ENCODE data around the gene AUTS2. TPM values are rescaled to one million over a fixed set of nuclear protein-coding genes. Genes with fewer than 3 reads are reported as not detected.
A peak's percentile ranks its signal among the peaks of the same experiment; 100 is the strongest.

Gene AUTS2
- total RNA-seq, 1 donor from 2014 or later: 80.6 TPM

DNA sequence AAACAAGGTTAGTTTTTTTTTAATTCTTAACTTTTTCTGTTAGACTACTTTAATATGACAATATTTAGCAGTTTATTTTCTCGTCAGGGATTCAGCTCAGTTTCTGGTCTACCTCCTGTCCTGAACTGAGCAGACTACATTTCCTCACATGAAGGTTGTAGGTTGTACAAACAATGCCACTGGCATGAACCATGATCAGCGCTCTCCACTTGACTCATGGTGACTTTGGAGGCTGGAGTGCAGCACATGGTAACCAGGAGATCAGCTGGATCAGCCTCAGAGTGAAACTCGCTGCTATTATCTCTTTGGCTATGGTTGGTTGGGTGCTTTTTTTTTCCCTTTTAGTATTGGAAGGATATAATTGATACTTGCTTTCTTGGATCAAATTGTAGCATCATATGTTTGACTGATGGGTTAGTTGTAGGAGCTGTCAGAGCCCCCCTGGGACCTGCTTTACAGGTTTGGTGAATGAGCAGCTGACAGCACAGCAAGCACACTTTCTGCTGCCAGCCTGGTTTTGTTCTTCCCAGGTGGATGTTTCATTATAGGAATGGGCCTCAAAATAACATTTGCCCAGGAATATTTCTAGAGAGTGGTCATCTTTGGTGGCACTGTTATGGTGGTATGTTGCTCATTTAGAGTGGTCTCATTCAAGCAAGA is 556.4 kb downstream of the AUTS2 start:
- peaks cover 8% of the 10 kb centered on the region for H3K9me3 Mint-ChIP-seq (ENCODE audit: unreplicated experiment)
- TF ChIP-seq, protein P1, sequence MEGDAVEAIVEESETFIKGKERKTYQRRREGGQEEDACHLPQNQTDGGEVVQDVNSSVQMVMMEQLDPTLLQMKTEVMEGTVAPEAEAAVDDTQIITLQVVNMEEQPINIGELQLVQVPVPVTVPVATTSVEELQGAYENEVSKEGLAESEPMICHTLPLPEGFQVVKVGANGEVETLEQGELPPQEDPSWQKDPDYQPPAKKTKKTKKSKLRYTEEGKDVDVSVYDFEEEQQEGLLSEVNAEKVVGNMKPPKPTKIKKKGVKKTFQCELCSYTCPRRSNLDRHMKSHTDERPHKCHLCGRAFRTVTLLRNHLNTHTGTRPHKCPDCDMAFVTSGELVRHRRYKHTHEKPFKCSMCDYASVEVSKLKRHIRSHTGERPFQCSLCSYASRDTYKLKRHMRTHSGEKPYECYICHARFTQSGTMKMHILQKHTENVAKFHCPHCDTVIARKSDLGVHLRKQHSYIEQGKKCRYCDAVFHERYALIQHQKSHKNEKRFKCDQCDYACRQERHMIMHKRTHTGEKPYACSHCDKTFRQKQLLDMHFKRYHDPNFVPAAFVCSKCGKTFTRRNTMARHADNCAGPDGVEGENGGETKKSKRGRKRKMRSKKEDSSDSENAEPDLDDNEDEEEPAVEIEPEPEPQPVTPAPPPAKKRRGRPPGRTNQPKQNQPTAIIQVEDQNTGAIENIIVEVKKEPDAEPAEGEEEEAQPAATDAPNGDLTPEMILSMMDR (IDR thresholded peaks at IDR 0.05): no peak
- no peak overlapping the region for H3K27ac Mint-ChIP-seq (ENCODE audit: unreplicated experiment)
- peaks cover 18% of the 10 kb centered on the region for H3K36me3 Mint-ChIP-seq (ENCODE audit: unreplicated experiment)
- no peaks in the 10 kb centered on the region for H3K27me3 Mint-ChIP-seq (ENCODE audit: unreplicated experiment)
- H3K4me3 Mint-ChIP-seq (ENCODE audit: unreplicated experiment): no peak overlapping the region
- DNase-seq (ENCODE audit: extremely low spot score, unreplicated experiment): no peak
- peaks cover 11% of the 10 kb centered on the region for H3K4me1 Mint-ChIP-seq (ENCODE audit: unreplicated experiment)

DNA sequence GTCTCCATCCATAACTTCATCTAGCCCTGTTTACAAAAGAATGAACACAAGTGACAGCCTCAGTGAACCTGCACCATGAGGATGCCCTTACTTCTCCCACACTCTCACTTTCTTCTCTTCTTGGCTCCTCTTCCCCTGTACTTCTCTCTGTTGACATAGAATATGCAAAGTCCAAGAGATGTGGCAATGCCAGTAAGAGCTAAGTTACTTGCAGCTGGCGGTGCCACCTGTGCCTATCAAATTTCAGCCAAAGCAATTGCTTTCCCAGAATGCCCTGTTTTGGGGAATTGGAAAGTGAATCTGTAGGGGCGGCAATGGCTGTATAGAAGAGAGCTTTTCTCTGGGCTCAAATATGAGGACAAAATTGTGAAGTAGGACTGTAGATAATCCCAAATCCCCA is 557.8 kb downstream of the AUTS2 start:
- peaks cover 6% of the 10 kb centered on the region for H3K4me1 Mint-ChIP-seq (ENCODE audit: unreplicated experiment)
- no peaks in the 10 kb centered on the region for H3K27me3 Mint-ChIP-seq (ENCODE audit: unreplicated experiment)
- H3K4me3 Mint-ChIP-seq (ENCODE audit: unreplicated experiment): no peak overlapping the region
- TF ChIP-seq, protein P1 (IDR thresholded peaks at IDR 0.05): no peak
- H3K9me3 Mint-ChIP-seq (ENCODE audit: unreplicated experiment): peaks cover 8% of the 10 kb centered on the region
- no peak for DNase-seq (ENCODE audit: extremely low spot score, unreplicated experiment)
- H3K27ac Mint-ChIP-seq (ENCODE audit: unreplicated experiment): no peak overlapping the region
- H3K36me3 Mint-ChIP-seq (ENCODE audit: unreplicated experiment): peaks cover 11% of the 10 kb centered on the region

GRCh38 chr7:70159121-70159520 is 560.8 kb downstream of the AUTS2 start:
- H3K36me3 Mint-ChIP-seq (ENCODE audit: unreplicated experiment): peaks cover 4% of the 10 kb centered on the region
- no peak for DNase-seq (ENCODE audit: extremely low spot score, unreplicated experiment)
- H3K4me1 Mint-ChIP-seq (ENCODE audit: unreplicated experiment): peaks cover 12% of the 10 kb centered on the region
- no peak overlapping the region for H3K27ac Mint-ChIP-seq (ENCODE audit: unreplicated experiment)
- TF ChIP-seq, protein P1 (IDR thresholded peaks at IDR 0.05): no peak
- no peaks in the 10 kb centered on the region for H3K9me3 Mint-ChIP-seq (ENCODE audit: unreplicated experiment)
- H3K27me3 Mint-ChIP-seq (ENCODE audit: unreplicated experiment): no peaks in the 10 kb centered on the region
- H3K4me3 Mint-ChIP-seq (ENCODE audit: unreplicated experiment): no peak overlapping the region

GRCh38 chr7:70165477-70166170 is 567.3 kb downstream of the AUTS2 start:
- peaks cover 19% of the 10 kb centered on the region for H3K4me1 Mint-ChIP-seq (ENCODE audit: unreplicated experiment)
- TF ChIP-seq, protein P1 (IDR thresholded peaks at IDR 0.05): no peak
- H3K9me3 Mint-ChIP-seq (ENCODE audit: unreplicated experiment): peaks cover 9% of the 10 kb centered on the region
- H3K27ac Mint-ChIP-seq (ENCODE audit: unreplicated experiment): no peak overlapping the region
- H3K4me3 Mint-ChIP-seq (ENCODE audit: unreplicated experiment): no peak overlapping the region
- H3K36me3 Mint-ChIP-seq (ENCODE audit: unreplicated experiment): peaks cover 8% of the 10 kb centered on the region
- DNase-seq (ENCODE audit: extremely low spot score, unreplicated experiment): no peak
- no peaks in the 10 kb centered on the region for H3K27me3 Mint-ChIP-seq (ENCODE audit: unreplicated experiment)

GRCh38 chr7:70171369-70171920 is 573.2 kb downstream of the AUTS2 start:
- H3K4me3 Mint-ChIP-seq (ENCODE audit: unreplicated experiment): no peak overlapping the region
- H3K36me3 Mint-ChIP-seq (ENCODE audit: unreplicated experiment): peaks cover 10% of the 10 kb centered on the region
- peak overlapping the region; percentile 37 for H3K27ac Mint-ChIP-seq (ENCODE audit: unreplicated experiment)
- H3K27me3 Mint-ChIP-seq (ENCODE audit: unreplicated experiment): no peaks in the 10 kb centered on the region
- peaks cover 16% of the 10 kb centered on the region for H3K4me1 Mint-ChIP-seq (ENCODE audit: unreplicated experiment)
- no peak for DNase-seq (ENCODE audit: extremely low spot score, unreplicated experiment)
- H3K9me3 Mint-ChIP-seq (ENCODE audit: unreplicated experiment): peaks cover 16% of the 10 kb centered on the region
- TF ChIP-seq, protein P1 (IDR thresholded peaks at IDR 0.05): no peak
